Stimulated activated memory B cell treated with anti-CD40 and anti-IgM and Interleukin-4, amounts not matched to agents 10 μg/mL and 1 μg/mL and 100 μg/mL, for 72 hours (primary cell): Measurements from ENCODE around the gene RAMP2.
A peak's percentile ranks its signal among the peaks of the same experiment; 100 is the strongest.

Experiments
- ATAC-seq: fragments of 150-1000 bp; cut with Tn5 transposase; 2 replicates; pipeline ENCODE4 v1.10.0; 2021
- H3K27ac Mint-ChIP-seq: one replicate; pipeline ENCODE4 v1.8.0; 2022; ENCODE audit warnings: mild to moderate bottlenecking, mixed read lengths
- H3K27me3 Mint-ChIP-seq: one replicate; pipeline ENCODE4 v1.8.0; 2022; ENCODE audit warnings: mixed read lengths
- H3K36me3 Mint-ChIP-seq: one replicate; pipeline ENCODE4 v1.8.0; 2022; ENCODE audit warnings: mixed read lengths
- H3K4me1 Mint-ChIP-seq: one replicate; pipeline ENCODE4 v1.8.0; 2022; ENCODE audit warnings: mixed read lengths
- H3K4me3 Mint-ChIP-seq: one replicate; pipeline ENCODE4 v1.8.0; 2022; ENCODE audit warnings: mild to moderate bottlenecking, moderate library complexity, mixed read lengths
- H3K9me3 Mint-ChIP-seq: one replicate; pipeline ENCODE4 v1.8.0; 2022; ENCODE audit warnings: mixed read lengths

RAMP2 gene

DNA sequence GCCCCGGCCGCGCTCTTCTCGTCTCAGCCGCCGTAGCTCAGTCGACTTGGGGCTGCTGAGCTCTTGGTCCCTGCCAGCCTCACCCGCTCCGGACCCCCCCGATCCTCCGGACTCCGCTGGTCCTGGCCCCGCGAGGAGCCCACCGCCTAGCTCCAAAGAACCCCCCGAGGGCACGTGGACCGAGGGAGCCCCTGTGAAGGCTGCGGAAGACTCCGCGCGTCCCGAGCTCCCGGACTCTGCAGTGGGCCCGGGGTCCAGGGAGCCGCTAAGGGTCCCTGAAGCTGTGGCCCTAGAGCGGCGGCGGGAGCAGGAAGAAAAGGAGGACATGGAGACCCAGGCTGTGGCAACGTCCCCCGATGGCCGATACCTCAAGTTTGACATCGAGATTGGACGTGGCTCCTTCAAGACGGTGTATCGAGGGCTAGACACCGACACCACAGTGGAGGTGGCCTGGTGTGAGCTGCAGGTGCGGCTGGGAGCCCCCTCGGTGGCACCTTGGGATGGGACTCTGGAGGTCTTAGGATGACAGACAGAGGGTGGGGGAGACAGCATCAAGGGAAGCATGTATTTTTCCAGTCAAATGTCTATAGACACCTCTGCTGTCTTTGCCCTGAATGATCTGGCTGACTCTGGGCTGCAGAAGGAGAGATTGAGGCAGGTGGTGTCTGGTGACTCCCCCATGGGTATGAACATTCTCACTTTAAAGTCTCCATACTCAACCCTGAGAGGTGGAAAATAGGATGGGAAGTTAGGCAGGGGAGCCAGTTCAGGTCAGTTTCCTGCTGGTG lies 20.0 kb downstream of the RAMP2 start:
- ATAC-seq: peak; percentile 7
- H3K4me3 Mint-ChIP-seq: no peak overlapping the region
- no peak overlapping the region for H3K27ac Mint-ChIP-seq
- H3K9me3 Mint-ChIP-seq: no peaks in the 10 kb centered on the region
- H3K27me3 Mint-ChIP-seq: peaks cover 60% of the 10 kb centered on the region
- H3K4me1 Mint-ChIP-seq: peaks cover 40% of the 10 kb centered on the region
- peaks cover 34% of the 10 kb centered on the region for H3K36me3 Mint-ChIP-seq

DNA sequence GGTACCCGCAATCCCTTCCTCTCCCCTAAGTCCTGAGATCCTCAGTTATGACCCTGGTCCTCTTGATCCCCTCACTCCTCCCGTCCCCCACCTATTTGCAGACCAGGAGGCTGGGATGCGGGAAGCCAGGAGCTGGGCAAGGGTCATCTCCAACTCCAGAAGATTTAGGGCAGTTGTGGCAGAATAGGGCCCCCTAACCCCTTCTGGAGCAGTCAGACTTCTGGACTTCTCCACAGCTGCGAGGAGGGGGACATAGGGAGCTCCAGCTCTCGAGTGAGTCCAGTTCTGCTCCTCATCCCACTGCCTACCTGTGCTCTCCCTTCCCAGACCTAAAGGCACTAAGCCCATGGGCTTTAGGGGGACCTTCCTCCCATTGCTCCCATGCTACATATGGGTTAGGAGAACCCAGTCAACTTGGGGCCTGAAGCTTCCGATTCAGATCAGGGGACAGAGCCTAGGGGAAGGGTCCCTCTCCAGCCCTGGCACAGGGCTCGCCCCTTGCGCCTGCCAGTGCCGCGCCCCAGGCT lies 20.7 kb downstream of the RAMP2 start:
- H3K36me3 Mint-ChIP-seq: peaks cover 27% of the 10 kb centered on the region
- no peak overlapping the region for H3K4me3 Mint-ChIP-seq
- ATAC-seq: peak; percentile 3
- no peak overlapping the region for H3K27ac Mint-ChIP-seq
- H3K27me3 Mint-ChIP-seq: peaks cover 62% of the 10 kb centered on the region
- H3K9me3 Mint-ChIP-seq: no peaks in the 10 kb centered on the region
- H3K4me1 Mint-ChIP-seq: peaks cover 40% of the 10 kb centered on the region

DNA sequence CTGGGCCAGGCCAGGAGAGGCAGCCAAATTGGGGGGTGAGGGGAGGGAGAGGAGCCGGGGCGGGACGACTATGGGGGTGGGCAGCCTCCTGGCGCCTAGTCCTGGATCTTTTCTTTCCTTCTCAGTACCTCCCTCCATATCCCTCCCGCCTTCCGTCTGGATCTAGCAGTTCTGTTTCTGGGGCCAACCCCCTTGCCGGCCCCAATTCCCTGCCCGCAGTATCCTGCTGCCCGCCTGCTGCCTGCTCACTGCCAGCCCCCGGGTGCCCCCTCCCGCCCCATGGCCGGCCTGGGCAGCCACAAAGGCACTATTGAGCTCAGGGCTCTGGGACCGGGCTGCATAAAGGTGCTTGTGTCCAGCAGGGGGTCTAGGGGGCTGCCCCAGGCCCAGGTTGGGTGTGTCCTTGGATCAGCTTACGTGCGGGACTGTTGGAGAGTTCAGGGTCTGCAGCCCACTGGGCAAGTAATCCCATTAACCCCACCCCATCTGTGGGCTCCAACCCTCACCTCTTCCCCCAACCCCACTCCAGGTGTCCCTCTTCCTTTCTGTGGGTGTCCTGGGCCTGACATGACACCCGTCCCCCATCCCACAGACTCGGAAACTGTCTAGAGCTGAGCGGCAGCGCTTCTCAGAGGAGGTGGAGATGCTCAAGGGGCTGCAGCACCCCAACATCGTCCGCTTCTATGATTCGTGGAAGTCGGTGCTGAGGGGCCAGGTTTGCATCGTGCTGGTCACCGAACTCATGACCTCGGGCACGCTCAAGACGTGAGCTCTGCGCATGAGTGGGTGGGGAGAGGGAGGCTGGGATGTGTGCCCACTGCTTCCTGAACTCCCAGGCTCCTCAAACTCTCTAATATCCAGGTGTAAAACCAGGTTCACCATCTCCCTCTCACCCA lies 21.4 kb downstream of the RAMP2 start:
- Mint-ChIP-seq H3K4me1 (peaks cover 40% of the 10 kb centered on the region), H3K4me3 (no peak overlapping the region), H3K9me3 (no peaks in the 10 kb centered on the region), H3K27ac (no peak overlapping the region), H3K27me3 (peaks cover 67% of the 10 kb centered on the region), H3K36me3 (peaks cover 24% of the 10 kb centered on the region)
- peak; percentile 21 for ATAC-seq

DNA sequence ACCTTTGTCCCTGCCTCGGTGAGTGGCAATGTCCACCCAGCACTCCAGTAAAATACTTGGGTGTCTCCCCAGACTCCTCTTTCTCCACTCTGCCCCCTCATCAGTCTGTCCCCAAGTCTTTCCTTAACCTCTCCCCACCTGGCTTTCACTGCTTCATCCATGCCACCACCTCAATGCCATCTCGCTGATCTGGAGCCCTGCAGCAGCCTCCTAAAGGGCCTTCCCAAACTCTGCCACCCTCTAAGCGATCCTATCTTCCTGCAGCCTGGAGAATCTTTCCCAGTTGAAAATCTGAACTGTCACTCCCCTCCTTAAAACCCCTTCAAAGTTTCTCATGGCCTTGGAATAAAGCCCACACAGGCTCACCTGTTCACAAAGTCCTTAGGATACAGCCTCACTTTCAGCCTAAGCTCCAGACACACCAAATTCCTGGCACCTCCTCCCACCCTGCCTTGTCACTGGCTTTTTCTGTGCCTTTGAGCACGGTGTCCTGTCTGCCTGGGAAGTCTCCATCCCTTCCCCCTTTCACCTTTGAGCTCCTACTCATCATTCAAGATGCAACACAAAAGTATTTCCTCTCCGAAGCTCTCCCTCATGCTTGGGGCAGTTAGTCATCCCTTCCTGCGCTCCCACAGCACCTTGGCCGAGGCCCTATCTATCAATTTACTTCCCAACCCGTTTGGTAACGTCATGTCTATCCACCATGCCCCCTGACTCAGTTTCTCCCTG lies 22.2 kb downstream of the RAMP2 start:
- Mint-ChIP-seq H3K27me3 (peaks cover 75% of the 10 kb centered on the region), H3K4me1 (peaks cover 40% of the 10 kb centered on the region), H3K4me3 (no peak overlapping the region), H3K27ac (no peak overlapping the region), H3K9me3 (no peaks in the 10 kb centered on the region), H3K36me3 (peaks cover 16% of the 10 kb centered on the region)
- ATAC-seq: no peak

DNA sequence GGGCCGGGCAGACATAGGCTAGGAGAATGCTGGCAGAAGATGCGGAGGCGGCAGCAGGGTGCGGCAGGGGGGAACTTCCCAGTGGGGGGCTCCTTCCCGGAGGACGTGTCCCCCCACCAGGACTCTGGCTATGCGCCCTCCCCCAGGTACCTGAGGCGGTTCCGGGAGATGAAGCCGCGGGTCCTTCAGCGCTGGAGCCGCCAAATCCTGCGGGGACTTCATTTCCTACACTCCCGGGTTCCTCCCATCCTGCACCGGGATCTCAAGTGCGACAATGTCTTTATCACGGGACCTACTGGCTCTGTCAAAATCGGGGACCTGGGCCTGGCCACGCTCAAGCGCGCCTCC lies 22.7 kb downstream of the RAMP2 start:
- H3K36me3 Mint-ChIP-seq: peaks cover 13% of the 10 kb centered on the region
- ATAC-seq: no peak
- no peaks in the 10 kb centered on the region for H3K9me3 Mint-ChIP-seq
- H3K4me1 Mint-ChIP-seq: peaks cover 40% of the 10 kb centered on the region
- H3K4me3 Mint-ChIP-seq: no peak overlapping the region
- H3K27me3 Mint-ChIP-seq: peaks cover 79% of the 10 kb centered on the region
- H3K27ac Mint-ChIP-seq: no peak overlapping the region

DNA sequence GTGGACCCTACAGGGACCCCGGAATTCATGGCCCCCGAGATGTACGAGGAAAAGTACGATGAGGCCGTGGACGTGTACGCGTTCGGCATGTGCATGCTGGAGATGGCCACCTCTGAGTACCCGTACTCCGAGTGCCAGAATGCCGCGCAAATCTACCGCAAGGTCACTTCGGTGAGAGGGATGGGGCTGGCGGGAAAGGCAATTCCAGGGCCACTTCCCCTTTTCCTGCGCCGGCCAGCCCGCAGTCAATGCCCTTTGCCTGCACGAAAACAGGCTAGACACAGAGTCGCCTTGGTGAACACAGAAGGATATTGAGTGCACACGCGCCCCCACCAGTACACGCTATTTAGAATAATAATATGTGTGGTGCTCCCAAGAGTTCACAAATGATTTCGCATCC lies 23.4 kb downstream of the RAMP2 start:
- no peak overlapping the region for H3K27ac Mint-ChIP-seq
- H3K36me3 Mint-ChIP-seq: peaks cover 7% of the 10 kb centered on the region
- peaks cover 39% of the 10 kb centered on the region for H3K4me1 Mint-ChIP-seq
- ATAC-seq: no peak
- H3K4me3 Mint-ChIP-seq: no peak overlapping the region
- no peaks in the 10 kb centered on the region for H3K9me3 Mint-ChIP-seq
- peaks cover 75% of the 10 kb centered on the region for H3K27me3 Mint-ChIP-seq

DNA sequence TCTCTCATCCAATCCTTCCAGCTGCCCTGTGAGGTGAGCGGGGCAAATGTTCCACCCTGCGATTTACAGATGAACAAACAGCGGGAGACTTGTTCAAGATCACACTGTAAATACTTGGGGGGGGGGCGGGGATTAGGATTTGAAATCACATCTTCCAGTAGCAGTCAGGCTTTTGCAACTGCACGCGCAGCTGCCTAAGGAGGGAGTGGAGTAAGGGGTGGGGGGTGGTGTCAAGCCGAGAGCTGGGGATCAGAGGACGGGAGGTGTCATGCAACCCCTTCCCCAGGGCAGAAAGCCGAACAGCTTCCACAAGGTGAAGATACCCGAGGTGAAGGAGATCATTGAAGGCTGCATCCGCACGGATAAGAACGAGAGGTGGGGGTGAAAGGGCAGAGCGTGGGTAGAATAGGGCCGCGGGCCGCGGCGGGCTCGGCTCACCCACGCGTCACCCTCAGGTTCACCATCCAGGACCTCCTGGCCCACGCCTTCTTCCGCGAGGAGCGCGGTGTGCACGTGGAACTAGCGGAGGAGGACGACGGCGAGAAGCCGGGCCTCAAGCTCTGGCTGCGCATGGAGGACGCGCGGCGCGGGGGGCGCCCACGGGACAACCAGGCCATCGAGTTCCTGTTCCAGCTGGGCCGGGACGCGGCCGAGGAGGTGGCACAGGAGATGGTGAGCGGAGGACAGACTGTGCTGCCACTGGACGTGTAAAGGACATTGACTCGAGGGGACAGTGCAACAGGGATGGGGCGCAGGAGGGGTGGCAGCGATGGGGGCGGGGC lies 24.0 kb downstream of the RAMP2 start:
- no peak overlapping the region for H3K4me3 Mint-ChIP-seq
- peaks cover 1% of the 10 kb centered on the region for H3K36me3 Mint-ChIP-seq
- no peaks in the 10 kb centered on the region for H3K9me3 Mint-ChIP-seq
- peaks cover 33% of the 10 kb centered on the region for H3K4me1 Mint-ChIP-seq
- no peak for ATAC-seq
- H3K27ac Mint-ChIP-seq: no peak overlapping the region
- H3K27me3 Mint-ChIP-seq: peaks cover 69% of the 10 kb centered on the region

DNA sequence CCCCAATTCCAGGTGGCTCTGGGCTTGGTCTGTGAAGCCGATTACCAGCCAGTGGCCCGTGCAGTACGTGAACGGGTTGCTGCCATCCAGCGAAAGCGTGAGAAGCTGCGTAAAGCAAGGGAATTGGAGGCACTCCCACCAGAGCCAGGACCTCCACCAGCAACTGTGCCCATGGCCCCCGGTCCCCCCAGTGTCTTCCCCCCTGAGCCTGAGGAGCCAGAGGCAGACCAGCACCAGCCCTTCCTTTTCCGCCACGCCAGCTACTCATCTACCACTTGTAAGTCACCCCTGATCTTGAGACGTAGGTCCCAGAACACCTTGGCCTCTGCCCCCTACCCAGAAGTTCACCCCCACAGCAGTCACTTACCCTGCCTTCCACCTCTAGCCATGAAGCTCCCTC lies 26.2 kb downstream of the RAMP2 start:
- ATAC-seq: no peak
- Mint-ChIP-seq H3K9me3 (no peaks in the 10 kb centered on the region), H3K27me3 (peaks cover 56% of the 10 kb centered on the region), H3K4me3 (no peak overlapping the region), H3K27ac (no peak overlapping the region), H3K4me1 (peaks cover 24% of the 10 kb centered on the region), H3K36me3 (no peaks in the 10 kb centered on the region)

DNA sequence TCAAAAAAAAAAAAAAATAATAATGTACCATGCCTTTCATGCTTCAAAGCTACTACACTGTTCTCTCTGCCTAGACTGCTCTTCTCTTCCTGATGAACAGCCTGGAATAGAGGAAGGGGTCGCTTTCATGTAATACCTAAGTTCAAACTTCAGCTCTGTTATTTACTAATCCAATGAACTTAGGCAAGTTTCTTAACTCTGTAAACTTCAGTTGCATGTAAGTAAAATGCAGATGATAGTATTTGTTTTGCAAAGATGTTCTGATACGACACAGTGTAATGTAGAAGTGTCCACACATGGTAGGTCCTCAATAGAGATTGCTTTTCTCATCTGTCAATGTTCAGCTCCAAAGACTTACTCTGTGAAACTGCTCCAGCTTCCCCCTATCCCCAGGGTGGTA lies 30.9 kb downstream of the RAMP2 start:
- Mint-ChIP-seq H3K9me3 (no peaks in the 10 kb centered on the region), H3K27ac (no peak overlapping the region), H3K36me3 (peaks cover 18% of the 10 kb centered on the region), H3K4me3 (no peak overlapping the region), H3K4me1 (peaks cover 23% of the 10 kb centered on the region), H3K27me3 (peaks cover 16% of the 10 kb centered on the region)
- ATAC-seq: no peak

DNA sequence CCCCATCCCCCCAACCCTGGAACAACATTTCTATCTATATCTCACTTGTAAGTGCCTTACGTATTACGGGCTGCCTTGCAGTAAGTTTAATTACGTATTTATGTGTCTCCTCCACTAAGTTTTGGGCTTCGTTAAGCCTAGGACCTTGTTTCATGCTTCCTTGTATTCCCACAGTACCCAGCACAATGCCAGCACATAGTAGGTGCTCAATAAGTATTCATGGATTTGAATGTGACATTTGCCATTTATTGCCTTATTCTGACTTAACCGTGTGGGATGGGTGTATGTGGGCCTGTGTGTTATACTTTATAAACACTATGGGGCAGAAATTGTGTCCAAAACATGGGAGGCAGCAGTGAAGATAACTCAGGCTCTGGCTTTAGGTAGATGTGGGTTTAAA lies 31.5 kb downstream of the RAMP2 start:
- Mint-ChIP-seq H3K27me3 (peaks cover 10% of the 10 kb centered on the region), H3K36me3 (peaks cover 18% of the 10 kb centered on the region)
- ATAC-seq: no peak

DNA sequence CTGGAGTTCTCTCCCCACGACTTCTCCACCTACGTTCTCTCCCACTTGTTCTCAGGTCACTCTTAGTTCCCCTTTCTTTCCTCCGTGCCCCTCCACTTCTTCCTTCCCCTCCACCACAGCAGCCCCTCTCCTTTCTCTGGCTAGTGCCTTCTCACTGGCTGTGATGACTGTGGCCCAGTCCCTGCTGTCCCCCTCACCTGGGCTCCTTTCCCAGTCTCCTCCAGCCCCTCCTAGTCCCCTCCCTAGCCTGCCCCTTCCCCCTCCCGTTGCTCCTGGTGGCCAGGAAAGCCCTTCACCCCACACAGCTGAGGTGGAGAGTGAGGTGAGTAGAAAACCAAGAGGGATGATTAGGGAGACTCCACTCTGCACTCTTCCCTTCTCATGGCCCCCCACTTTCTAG lies 34.0 kb downstream of the RAMP2 start:
- H3K27ac Mint-ChIP-seq: no peak overlapping the region
- H3K27me3 Mint-ChIP-seq: no peaks in the 10 kb centered on the region
- H3K36me3 Mint-ChIP-seq: peaks cover 18% of the 10 kb centered on the region
- peaks cover 2% of the 10 kb centered on the region for H3K9me3 Mint-ChIP-seq
- no peak for ATAC-seq
- H3K4me3 Mint-ChIP-seq: no peak overlapping the region
- peaks cover 33% of the 10 kb centered on the region for H3K4me1 Mint-ChIP-seq

More for the DNA sequence above, 31.5 kb downstream of the RAMP2 start:
- Mint-ChIP-seq H3K4me3 (no peak overlapping the region), H3K4me1 (peaks cover 25% of the 10 kb centered on the region), H3K27ac (no peak overlapping the region), H3K9me3 (no peaks in the 10 kb centered on the region)

DNA sequence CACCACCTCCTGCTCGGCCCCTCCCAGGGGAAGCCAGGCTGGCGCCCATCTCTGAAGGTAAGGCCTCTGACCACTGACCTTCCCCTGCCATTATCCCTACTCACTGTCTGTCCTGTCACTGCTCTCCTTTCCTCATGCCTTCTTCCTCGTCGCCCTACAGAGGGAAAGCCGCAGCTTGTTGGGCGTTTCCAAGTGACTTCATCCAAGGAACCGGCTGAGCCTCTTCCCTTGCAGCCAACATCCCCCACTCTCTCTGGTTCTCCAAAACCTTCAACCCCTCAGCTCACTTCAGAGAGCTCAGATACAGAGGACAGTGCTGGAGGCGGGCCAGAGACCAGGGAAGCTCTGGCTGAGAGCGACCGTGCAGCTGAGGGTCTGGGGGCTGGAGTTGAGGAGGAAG lies 34.4 kb downstream of the RAMP2 start:
- Mint-ChIP-seq H3K27me3 (no peaks in the 10 kb centered on the region), H3K4me3 (no peak overlapping the region), H3K36me3 (peaks cover 18% of the 10 kb centered on the region), H3K4me1 (peaks cover 33% of the 10 kb centered on the region), H3K27ac (no peak overlapping the region), H3K9me3 (peaks cover 2% of the 10 kb centered on the region)
- no peak for ATAC-seq

DNA sequence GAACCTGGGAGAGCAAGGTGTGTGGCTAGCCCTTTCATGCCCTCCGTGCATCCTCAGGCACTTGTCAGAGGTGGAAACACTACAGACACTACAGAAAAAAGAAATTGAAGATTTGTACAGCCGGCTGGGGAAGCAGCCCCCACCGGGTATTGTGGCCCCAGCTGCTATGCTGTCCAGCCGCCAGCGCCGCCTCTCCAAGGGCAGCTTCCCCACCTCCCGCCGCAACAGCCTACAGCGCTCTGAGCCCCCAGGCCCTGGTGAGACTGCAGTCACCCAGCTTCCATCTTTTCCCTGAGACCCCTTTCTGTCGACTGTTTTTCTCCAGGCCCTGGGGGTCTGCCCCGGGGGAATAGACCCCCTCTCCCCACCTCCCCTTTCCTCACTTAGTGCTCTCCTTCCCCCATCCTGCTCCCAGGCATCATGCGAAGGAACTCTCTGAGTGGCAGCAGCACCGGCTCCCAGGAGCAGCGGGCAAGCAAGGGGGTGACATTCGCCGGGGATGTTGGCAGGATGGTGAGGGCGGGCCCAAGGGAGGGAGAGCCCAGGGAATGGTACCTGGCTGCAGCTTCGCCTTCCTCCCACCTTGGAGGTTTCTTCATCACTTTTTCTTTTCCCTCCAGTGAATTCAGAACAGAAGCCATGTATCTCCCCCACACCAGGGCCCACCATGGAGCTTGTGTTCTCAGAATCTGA lies 35.2 kb downstream of the RAMP2 start:
- Mint-ChIP-seq H3K9me3 (peaks cover 2% of the 10 kb centered on the region), H3K27ac (no peak overlapping the region), H3K27me3 (no peaks in the 10 kb centered on the region), H3K4me3 (no peak overlapping the region), H3K36me3 (peaks cover 18% of the 10 kb centered on the region), H3K4me1 (peaks cover 33% of the 10 kb centered on the region)
- ATAC-seq: no peak
